GM12892 (cell line): ENCODE data around the gene LCE1E.

Experiments
- POLR2A ChIP-seq: IDR thresholded peaks from 2 replicates; pipeline ENCODE4 v1.6.1; 2011; ENCODE audit warnings: low read depth, low read length, control low read depth
- TAF1 ChIP-seq: IDR thresholded peaks from 2 replicates; pipeline ENCODE4 v1.6.1; 2011; ENCODE audit warnings: low read depth, mild to moderate bottlenecking, control low read depth, low read length, borderline replicate concordance

DNA sequence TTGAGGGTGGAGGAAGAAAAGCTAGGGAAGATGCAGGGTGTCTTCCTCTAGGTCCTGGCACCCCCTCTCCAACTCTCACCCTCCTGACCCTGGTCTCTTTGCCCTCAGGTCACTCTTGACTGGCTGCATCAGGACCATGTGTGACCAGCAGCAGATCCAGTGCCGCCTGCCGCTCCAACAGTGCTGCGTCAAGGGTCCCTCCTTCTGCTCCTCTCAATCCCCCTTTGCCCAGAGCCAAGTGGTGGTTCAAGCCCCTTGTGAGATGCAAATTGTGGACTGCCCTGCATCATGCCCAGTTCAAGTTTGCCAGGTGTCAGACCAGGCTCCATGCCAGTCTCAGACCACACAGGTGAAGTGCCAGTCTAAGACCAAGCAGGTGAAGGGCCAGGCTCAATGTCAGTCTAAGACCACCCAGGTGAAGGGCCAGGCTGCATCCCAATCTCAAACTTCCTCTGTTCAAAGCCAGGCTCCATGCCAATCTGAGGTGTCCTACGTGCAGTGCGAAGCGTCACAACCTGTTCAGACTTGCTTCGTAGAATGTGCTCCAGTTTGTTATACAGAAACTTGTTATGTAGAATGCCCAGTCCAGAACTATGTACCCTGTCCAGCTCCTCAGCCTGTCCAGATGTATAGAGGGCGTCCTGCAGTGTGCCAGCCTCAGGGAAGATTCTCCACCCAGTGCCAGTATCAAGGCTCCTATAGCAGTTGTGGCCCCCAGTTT lies 26.4 kb upstream of the LCE1E start:
- TF ChIP-seq POLR2A, result no peak
- no peak for TF ChIP-seq TAF1
